ENCODE measurements around the gene CDK12.
A peak's percentile ranks its signal among the peaks of the same experiment; 100 is the strongest.
"Not testable (repeated sequence)": the region's sequence is repeated elsewhere in the genome, so short reads cannot be mapped to it uniquely, and the experiment has no call there.

The CDK12 gene

GRCh38 chr17:39534768-39535405, 73.6 kb downstream of the CDK12 start:
- no peaks in the 10 kb centered on the region for H3K27me3 ChIP-seq (ENCODE audit: insufficient read depth, low read length, poor library complexity, severe bottlenecking)
- no peaks in the 10 kb centered on the region for H3K9me2 ChIP-seq (replicated peaks; ENCODE audit: low read depth, low read length)
- no peak overlapping the region for H2AFZ ChIP-seq (ENCODE audit: low read length)
- H3K79me2 ChIP-seq (ENCODE audit: insufficient read depth, low read length): no peaks in the 10 kb centered on the region
- H3F3A ChIP-seq (ENCODE audit: low read depth): no peaks in the 10 kb centered on the region
- peaks cover 27% of the 10 kb centered on the region; the same call in 1 of the 2 replicates for H3K36me3 ChIP-seq (ENCODE audit: insufficient read depth, low read length)
- no peaks in the 10 kb centered on the region for H3K9me3 ChIP-seq (ENCODE audit: insufficient read depth, low read depth, low read length)
- no peak overlapping the region for H3K9ac ChIP-seq (ENCODE audit: low read depth, low read length, poor library complexity, severe bottlenecking)
- H4K20me1 ChIP-seq (ENCODE audit: insufficient read depth, low read length, poor library complexity, severe bottlenecking): no peaks in the 10 kb centered on the region
- TF ChIP-seq CTCF (conservative IDR thresholded peaks at IDR 0.05; ENCODE audit: low read length) (no peak), EZH2phosphoT487 (IDR thresholded peaks at IDR 0.05; ENCODE audit: borderline replicate concordance) (no peak)
- no peak overlapping the region for H3K4me2 ChIP-seq (ENCODE audit: low read depth, low read length, poor library complexity, severe bottlenecking)
- peaks cover 19% of the 10 kb centered on the region for H3K4me1 ChIP-seq (ENCODE audit: insufficient read depth, low read length, poor library complexity, severe bottlenecking)
- no peak overlapping the region for H3K4me3 ChIP-seq (ENCODE audit: low read length, poor library complexity, severe bottlenecking)

GRCh38 chr17:39536468-39536867, 75.2 kb downstream of the CDK12 start:
- no peaks in the 10 kb centered on the region for H3K9me3 ChIP-seq (ENCODE audit: insufficient read depth, low read depth, low read length)
- H3K4me1 ChIP-seq (ENCODE audit: insufficient read depth, low read length, poor library complexity, severe bottlenecking): peaks cover 23% of the 10 kb centered on the region
- H3K4me3 ChIP-seq (ENCODE audit: low read length, poor library complexity, severe bottlenecking): no peak overlapping the region
- no peaks in the 10 kb centered on the region for H3K79me2 ChIP-seq (ENCODE audit: insufficient read depth, low read length)
- H3K9me2 ChIP-seq (replicated peaks; ENCODE audit: low read depth, low read length): no peaks in the 10 kb centered on the region
- no peaks in the 10 kb centered on the region for H3F3A ChIP-seq (ENCODE audit: low read depth)
- H4K20me1 ChIP-seq (ENCODE audit: insufficient read depth, low read length, poor library complexity, severe bottlenecking): no peaks in the 10 kb centered on the region
- H2AFZ ChIP-seq (ENCODE audit: low read length): no peak overlapping the region
- H3K36me3 ChIP-seq (ENCODE audit: insufficient read depth, low read length): peaks cover 12% of the 10 kb centered on the region; the same call in 1 of the 2 replicates
- H3K4me2 ChIP-seq (ENCODE audit: low read depth, low read length, poor library complexity, severe bottlenecking): no peak overlapping the region
- no peaks in the 10 kb centered on the region for H3K27me3 ChIP-seq (ENCODE audit: insufficient read depth, low read length, poor library complexity, severe bottlenecking)
- H3K9ac ChIP-seq (ENCODE audit: low read depth, low read length, poor library complexity, severe bottlenecking): no peak overlapping the region
- TF ChIP-seq EZH2phosphoT487 (IDR thresholded peaks at IDR 0.05; ENCODE audit: borderline replicate concordance) (no peak), CTCF (conservative IDR thresholded peaks at IDR 0.05; ENCODE audit: low read length) (no peak)

- H3K4me3 ChIP-seq (ENCODE audit: low read length, poor library complexity, severe bottlenecking); H4K20me1 ChIP-seq (ENCODE audit: insufficient read depth, low read length, poor library complexity, severe bottlenecking); H3F3A ChIP-seq (ENCODE audit: low read depth); H3K9me3 ChIP-seq (ENCODE audit: insufficient read depth, low read depth, low read length); H3K9ac ChIP-seq (ENCODE audit: low read depth, low read length, poor library complexity, severe bottlenecking); H3K9me2 ChIP-seq (replicated peaks; ENCODE audit: low read depth, low read length); H3K36me3 ChIP-seq (ENCODE audit: insufficient read depth, low read length); H2AFZ ChIP-seq (ENCODE audit: low read length); H3K4me2 ChIP-seq (ENCODE audit: low read depth, low read length, poor library complexity, severe bottlenecking); H3K27me3 ChIP-seq (ENCODE audit: insufficient read depth, low read length, poor library complexity, severe bottlenecking); H3K79me2 ChIP-seq (ENCODE audit: insufficient read depth, low read length): not testable (repeated sequence)
- peaks cover 23% of the 10 kb centered on the region for H3K4me1 ChIP-seq (ENCODE audit: insufficient read depth, low read length, poor library complexity, severe bottlenecking)
Observed at GRCh38 chr17:39537364-39537763, 76.1 kb downstream of the CDK12 start.

GRCh38 chr17:39538866-39539265, 77.6 kb downstream of the CDK12 start:
- Histone ChIP-seq H3K4me3 (ENCODE audit: low read length, poor library complexity, severe bottlenecking) (peak overlapping the region; percentile 46), H3F3A (ENCODE audit: low read depth) (no peaks in the 10 kb centered on the region), H3K9ac (ENCODE audit: low read depth, low read length, poor library complexity, severe bottlenecking) (no peak overlapping the region), H2AFZ (ENCODE audit: low read length) (peak overlapping the region; percentile 43; the same call in 1 of the 2 replicates), H3K36me3 (ENCODE audit: insufficient read depth, low read length) (no peaks in the 10 kb centered on the region), H3K9me3 (ENCODE audit: insufficient read depth, low read depth, low read length) (no peaks in the 10 kb centered on the region), H3K4me1 (ENCODE audit: insufficient read depth, low read length, poor library complexity, severe bottlenecking) (peaks cover 23% of the 10 kb centered on the region), H3K9me2 (replicated peaks; ENCODE audit: low read depth, low read length) (no peaks in the 10 kb centered on the region), H3K4me2 (ENCODE audit: low read depth, low read length, poor library complexity, severe bottlenecking) (peak overlapping the region; percentile 59), H3K27me3 (ENCODE audit: insufficient read depth, low read length, poor library complexity, severe bottlenecking) (no peaks in the 10 kb centered on the region), H4K20me1 (ENCODE audit: insufficient read depth, low read length, poor library complexity, severe bottlenecking) (no peaks in the 10 kb centered on the region), H3K79me2 (ENCODE audit: insufficient read depth, low read length) (no peaks in the 10 kb centered on the region)
- no peak for TF ChIP-seq EZH2phosphoT487 (IDR thresholded peaks at IDR 0.05; ENCODE audit: borderline replicate concordance)
